SK-N-SH (cell line): ENCODE measurements around the gene DNAJB8. TPM values are rescaled to one million over a fixed set of nuclear protein-coding genes. Genes with fewer than 3 reads are reported as not detected.

Experiments used
- CTCF ChIA-PET: fragments of 300-600, 350-600 bp; formaldehyde crosslinking; extraction: SDS; loops from one replicate; lab custom pipeline; 2021; lab: Yijun Ruan, JAX
- POLR2A ChIA-PET: fragments of 350-600 bp; sonication (Branson Sonifier 250); formaldehyde crosslinking; extraction: SDS; loops from one replicate; lab custom pipeline; 2020; ENCODE audit warnings: antibody characterized with exemption, inconsistent platforms; lab: Yijun Ruan, JAX
- DNase-seq: peaks from one replicate; pipeline ENCODE4 v3.0.0; 2012
- H2AFZ ChIP-seq: fragments of 200-600 bp; sonication (generic); 2 replicates; pipeline ENCODE4 v1.8.1; 2016; ENCODE audit warnings: antibody characterized with exemption, mild to moderate bottlenecking, low read depth
- H3F3A ChIP-seq: fragments of 200-600 bp; sonication (generic); replicated peaks from 2 replicates; pipeline ENCODE3; 2016; ENCODE audit warnings: antibody characterized with exemption, mild to moderate bottlenecking; ENCODE audit not compliant: insufficient read depth
- H3K27ac ChIP-seq, 2 experiments: fragments of 200-500 bp in 1 of 2; fragments of 200-600 bp in 1 of 2; sonication (Bioruptor generic) in 1 of 2; sonication (generic), shearing (Covaris generic) in 1 of 2; 2 replicates each; pipeline versions ENCODE4 v1.5.1 to v1.6.1; 2014 to 2016; ENCODE audit warnings: low read depth in 2 of 2, inconsistent platforms in 1 of 2, low read length in 1 of 2, mild to moderate bottlenecking in 1 of 2, mixed read lengths in 1 of 2
- H3K27me3 ChIP-seq: fragments of 200-600 bp; sonication (generic), shearing (Covaris generic); 2 replicates; pipeline ENCODE4 v1.6.1; 2016; ENCODE audit warnings: mixed run types; ENCODE audit not compliant: insufficient read depth
- H3K36me3 ChIP-seq, 2 experiments: fragments of 200-500 bp in 1 of 2; fragments of 200-600 bp in 1 of 2; sonication (Bioruptor generic) in 1 of 2; sonication (generic) in 1 of 2; replicated peaks in 1 of 2; 2 replicates each; pipeline versions ENCODE3 to v1.5.1; 2014 to 2016; ENCODE audit warnings: low read length in 1 of 2, mild to moderate bottlenecking in 1 of 2; ENCODE audit not compliant: insufficient read depth in 2 of 2, control insufficient read depth in 1 of 2
- H3K4me1 ChIP-seq, 2 experiments: fragments of 200-500 bp in 1 of 2; fragments of 200-600 bp in 1 of 2; sonication (Bioruptor generic) in 1 of 2; sonication (generic), shearing (Covaris generic) in 1 of 2; 2 replicates each; pipeline versions ENCODE4 v1.5.1 to v1.6.1; 2014 to 2016; ENCODE audit warnings: low read depth in 1 of 2, low read length in 1 of 2, mixed run types in 1 of 2; ENCODE audit not compliant: insufficient read depth in 2 of 2, control insufficient read depth in 1 of 2
- H3K4me2 ChIP-seq: fragments of 200-600 bp; sonication (generic), shearing (Covaris generic); 2 replicates; pipeline ENCODE4 v1.6.1; 2017; ENCODE audit warnings: mixed run types
- H3K4me3 ChIP-seq, 2 experiments: fragments of 200-500 bp in 1 of 2; fragments of 200-600 bp in 1 of 2; sonication (Bioruptor generic) in 1 of 2; sonication (generic), shearing (Covaris generic) in 1 of 2; 2 replicates each; pipeline versions ENCODE4 v1.5.1 to v1.8.1; 2014 to 2016; ENCODE audit warnings: low read depth in 2 of 2, inconsistent platforms in 1 of 2, low read length in 1 of 2, mild to moderate bottlenecking in 1 of 2, mixed read lengths in 1 of 2, moderate library complexity in 1 of 2
- H3K79me2 ChIP-seq: fragments of 200-600 bp; sonication (generic); 2 replicates; pipeline ENCODE4 v1.8.1; 2017; ENCODE audit warnings: mild to moderate bottlenecking; ENCODE audit not compliant: insufficient read depth
- H3K9ac ChIP-seq: fragments of 200-600 bp; sonication (generic); 2 replicates; pipeline ENCODE4 v1.6.1; 2017; ENCODE audit warnings: mixed run types
- H3K9me2 ChIP-seq: fragments of 200-600 bp; sonication (generic); 2 replicates; pipeline ENCODE4 v1.6.1; 2017; ENCODE audit warnings: mixed run types
- H3K9me3 ChIP-seq: fragments of 200-600 bp; sonication (generic); 2 replicates; pipeline ENCODE4 v1.6.1; 2017; ENCODE audit warnings: mixed run types, mild to moderate bottlenecking, moderate library complexity
- H4K20me1 ChIP-seq: fragments of 200-600 bp; sonication (generic); 2 replicates; pipeline ENCODE4 v1.6.1; 2017; ENCODE audit warnings: mild to moderate bottlenecking, mixed run types; ENCODE audit not compliant: insufficient read depth
- CTCF ChIP-seq: fragments of 200-600 bp; sonication (generic); IDR thresholded peaks from 2 replicates; pipeline ENCODE4 v1.6.1; 2017; ENCODE audit warnings: antibody characterized with exemption, mild to moderate bottlenecking, moderate library complexity
- ELF1 ChIP-seq: IDR thresholded peaks from 2 replicates; pipeline ENCODE4 v1.4.0; 2012
- FOXM1 ChIP-seq: IDR thresholded peaks from 2 replicates; pipeline ENCODE4 v1.4.0; 2012; ENCODE audit warnings: low read depth, mild to moderate bottlenecking
- PBX3 ChIP-seq: IDR thresholded peaks from 2 replicates; pipeline ENCODE4; 2012
- RAD21 ChIP-seq: IDR thresholded peaks from 2 replicates; pipeline ENCODE4 v1.6.1; 2012; ENCODE audit warnings: mild to moderate bottlenecking, low read length
- RCOR1 ChIP-seq: fragments of 150-350 bp; IDR thresholded peaks from 2 replicates; pipeline ENCODE4 v1.6.1; 2017; ENCODE audit warnings: antibody characterized with exemption, low read length
- RFX5 ChIP-seq: IDR thresholded peaks from 2 replicates; pipeline ENCODE4 v1.6.1; 2012; ENCODE audit warnings: mild to moderate bottlenecking, improper control_type of control experiment, low read length
- TCF12 ChIP-seq: IDR thresholded peaks from 2 replicates; pipeline ENCODE4 v1.4.0; 2012
- TEAD4 ChIP-seq: IDR thresholded peaks from 2 replicates; pipeline ENCODE4 v1.4.0; 2012; ENCODE audit warnings: mild to moderate bottlenecking, borderline replicate concordance; ENCODE audit not compliant: insufficient read depth
- ZBTB33 ChIP-seq: IDR thresholded peaks from 2 replicates; pipeline ENCODE4 v1.4.0; 2012; ENCODE audit warnings: low read depth, borderline replicate concordance
- WGBS: methylation state at CpG from one replicate; pipeline ENCODE4 v1.1.6; 2017; ENCODE audit warnings: low lambda C conversion rate; 5-methylcytosine and 5-hydroxymethylcytosine counted together
- polyA plus RNA-seq, 3 experiments: library from polyadenylated mRNA; depleted of rRNA; stranded (reverse); fragments of >200 nt; gene quantifications; 2 replicates each; pipeline ENCODE4 v1.2.3, GENCODE V29; 2012
- TF ChIP-seq, protein P1 (sequence below): fragments of 150-350 bp; IDR thresholded peaks from 2 replicates; pipeline ENCODE4 v1.6.1; 2017; ENCODE audit warnings: antibody characterized with exemption, low read length, low read depth, borderline replicate concordance

The DNAJB8 gene
- polyA plus RNA-seq, 1 of the 3 experiments (the other 2 are of a cell fraction) = not detected

GRCh38 chr3:128503751-128504532 lies 37.3 kb upstream of the DNAJB8 start (continued):
- TF ChIP-seq, protein P1, sequence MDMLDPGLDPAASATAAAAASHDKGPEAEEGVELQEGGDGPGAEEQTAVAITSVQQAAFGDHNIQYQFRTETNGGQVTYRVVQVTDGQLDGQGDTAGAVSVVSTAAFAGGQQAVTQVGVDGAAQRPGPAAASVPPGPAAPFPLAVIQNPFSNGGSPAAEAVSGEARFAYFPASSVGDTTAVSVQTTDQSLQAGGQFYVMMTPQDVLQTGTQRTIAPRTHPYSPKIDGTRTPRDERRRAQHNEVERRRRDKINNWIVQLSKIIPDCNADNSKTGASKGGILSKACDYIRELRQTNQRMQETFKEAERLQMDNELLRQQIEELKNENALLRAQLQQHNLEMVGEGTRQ = no peak
- no peak for TF ChIP-seq TEAD4

DNA sequence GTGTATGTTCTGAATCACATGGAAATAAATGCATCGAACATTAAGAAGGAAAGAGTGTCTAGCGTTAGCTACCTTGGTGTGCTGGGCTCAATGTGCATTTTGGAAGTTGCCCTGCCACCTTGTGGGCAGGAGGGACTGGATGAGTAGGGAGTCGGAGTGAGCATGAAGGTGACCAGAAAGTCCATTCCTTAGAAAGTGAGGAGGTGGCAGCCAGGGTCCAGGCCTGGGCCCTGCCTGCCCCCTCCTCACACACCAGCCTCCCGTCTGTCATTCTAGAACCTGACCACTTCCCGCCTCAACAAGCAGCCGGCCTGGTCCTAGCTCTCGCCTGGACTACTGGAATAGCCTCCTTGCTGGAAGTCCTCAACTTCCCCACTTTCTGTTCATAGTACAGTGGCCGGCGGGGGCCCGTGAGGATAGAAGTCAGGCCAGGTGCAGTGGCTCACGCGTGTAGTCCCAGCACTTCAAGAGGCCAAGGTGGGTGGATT lies 36.5 kb upstream of the DNAJB8 start:
- peak; percentile 16; the same call in 1 of the 2 replicates for TF ChIP-seq CTCF
- TF ChIP-seq FOXM1 = no peak
- TF ChIP-seq, all 33 proteins: peak for 1
- Histone ChIP-seq H3K9me2 (no peaks in the 10 kb centered on the region), H3K9ac (no peak overlapping the region), H2AFZ (no peak overlapping the region), H3K4me3 (no peak overlapping the region), H3K4me2 (no peak overlapping the region), H3K9me3 (no peaks in the 10 kb centered on the region), H3K27me3 (no peaks in the 10 kb centered on the region), H3K4me1 (peaks cover 0 to 3% of the 10 kb centered on the region in 2 experiments; a peak in 1 of 4 replicates), H3K27ac (no peak overlapping the region), H3K36me3 (no peaks in the 10 kb centered on the region), H3K79me2 (no peaks in the 10 kb centered on the region), H4K20me1 (no peaks in the 10 kb centered on the region), H3F3A (no peaks in the 10 kb centered on the region)
- WGBS = 91% methylated on average over 10 of the region's 12 CpGs
- CTCF ChIA-PET = interaction anchor here (0.9 to 1.7 kb wide), 5 partner anchors 77 to 332 kb away, joined by 3 to 6 read pairs (median 4); no protein-coding TSS in a partner anchor
- no peak for DNase-seq
- POLR2A ChIA-PET = no interaction called here

GRCh38 chr3:128502712-128503111 lies 36.0 kb upstream of the DNAJB8 start:
- H3K4me1 ChIP-seq = peaks cover 0 to 6% of the 10 kb centered on the region in 2 experiments; a peak in 1 of 4 replicates
- H3K9me2 ChIP-seq = no peaks in the 10 kb centered on the region
- no peak overlapping the region for H3K4me2 ChIP-seq
- WGBS = 96% methylated on average over 4 of the region's 5 CpGs
- no peaks in the 10 kb centered on the region for H3K27me3 ChIP-seq
- ChIA-PET POLR2A (no interaction called here), CTCF (interaction anchor here (0.9 to 1.3 kb wide), 2 partner anchors 82 to 324 kb away, joined by 3 to 5 read pairs; no protein-coding TSS in a partner anchor)
- DNase-seq = no peak
- H3K36me3 ChIP-seq = no peaks in the 10 kb centered on the region
- no peak overlapping the region for H3K27ac ChIP-seq
- H3K9me3 ChIP-seq = no peaks in the 10 kb centered on the region
- no peak overlapping the region for H3K9ac ChIP-seq
- no peak overlapping the region for H2AFZ ChIP-seq
- no peaks in the 10 kb centered on the region for H3K79me2 ChIP-seq
- no peaks in the 10 kb centered on the region for H3F3A ChIP-seq
- no peaks in the 10 kb centered on the region for H4K20me1 ChIP-seq
- no peak overlapping the region for H3K4me3 ChIP-seq
- TF ChIP-seq TCF12 = no peak
- no peak for TF ChIP-seq ZBTB33
- TF ChIP-seq CTCF = no peak
- TF ChIP-seq RFX5 = no peak
- no peak for TF ChIP-seq ELF1
- TF ChIP-seq PBX3 = no peak
- no peak for TF ChIP-seq RCOR1
- TF ChIP-seq, protein P1 = no peak
- TF ChIP-seq RAD21 = no peak
